RCC 7860 (cell line): ENCODE data around the gene MAGI1.
"Not testable (repeated sequence)": the region's sequence is repeated elsewhere in the genome, so short reads cannot be mapped to it uniquely, and the experiment has no call there.

Experiments used
- DNase-seq: peaks from one replicate; pipeline ENCODE4 v3.0.0-alpha.2; 2015; ENCODE audit warnings: low spot score
- FAIRE-seq: peaks from 2 replicates; lab custom pipeline; 2012; peaks lifted over from hg19 to GRCh38; lab: Jason Lieb, UNC

The MAGI1 gene

GRCh38 chr3:65914740-65915367, 123.9 kb downstream of the MAGI1 start:
- FAIRE-seq (no peak), DNase-seq (no peak)

- DNase-seq (no peak), FAIRE-seq (no peak)
These were observed 124.5 kb downstream of the MAGI1 start for GRCh38 chr3:65914032-65914739.

DNA sequence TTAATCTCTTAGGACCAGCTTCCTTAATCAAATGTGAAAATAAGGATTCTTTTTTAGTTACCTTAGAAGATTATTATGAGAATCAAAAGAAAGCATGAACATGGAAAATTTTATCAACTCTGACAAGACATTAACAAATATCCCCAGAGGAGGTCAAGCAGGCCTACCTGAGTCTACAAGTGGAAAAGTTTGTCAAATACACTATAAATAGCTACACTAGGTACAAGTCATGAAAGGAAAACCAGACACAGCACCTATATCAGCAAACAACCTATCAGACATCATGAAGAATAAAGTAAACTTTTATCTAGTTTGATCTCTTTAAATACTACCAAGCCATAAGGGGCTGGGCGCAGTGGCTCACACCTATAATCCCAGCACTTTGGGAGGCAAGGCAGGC, 126.1 kb downstream of the MAGI1 start:
- DNase-seq (no peak), FAIRE-seq (no peak)

DNA sequence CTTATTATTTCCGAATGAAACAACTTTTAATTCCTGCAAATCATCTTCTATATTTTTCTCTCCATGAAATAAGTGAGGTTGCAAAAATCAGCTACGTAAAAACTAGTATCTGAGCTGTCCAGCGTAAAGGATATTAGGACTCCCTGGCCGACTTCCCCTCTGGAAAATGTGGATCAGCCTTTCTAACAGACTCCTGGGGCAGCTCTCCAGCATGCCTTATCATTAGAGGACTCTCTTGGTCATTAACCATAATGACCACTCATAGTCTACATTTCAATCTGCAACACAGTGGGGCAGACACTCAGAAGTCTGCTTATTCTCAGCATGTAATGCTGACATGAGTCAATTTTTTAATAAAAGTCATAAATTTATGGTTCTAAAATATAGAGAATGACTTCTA, 130.1 kb downstream of the MAGI1 start:
- FAIRE-seq, result no peak
- DNase-seq, result no peak

GRCh38 chr3:65907232-65908130, 131.2 kb downstream of the MAGI1 start:
- no peak for FAIRE-seq
- no peak for DNase-seq

GRCh38 chr3:65905771-65906170, 132.9 kb downstream of the MAGI1 start:
- no peak for FAIRE-seq

GRCh38 chr3:65904016-65904415, 134.7 kb downstream of the MAGI1 start:
- FAIRE-seq (no peak), DNase-seq (no peak)

More at GRCh38 chr3:65905771-65906170, 132.9 kb downstream of the MAGI1 start:
- DNase-seq, result no peak

DNA sequence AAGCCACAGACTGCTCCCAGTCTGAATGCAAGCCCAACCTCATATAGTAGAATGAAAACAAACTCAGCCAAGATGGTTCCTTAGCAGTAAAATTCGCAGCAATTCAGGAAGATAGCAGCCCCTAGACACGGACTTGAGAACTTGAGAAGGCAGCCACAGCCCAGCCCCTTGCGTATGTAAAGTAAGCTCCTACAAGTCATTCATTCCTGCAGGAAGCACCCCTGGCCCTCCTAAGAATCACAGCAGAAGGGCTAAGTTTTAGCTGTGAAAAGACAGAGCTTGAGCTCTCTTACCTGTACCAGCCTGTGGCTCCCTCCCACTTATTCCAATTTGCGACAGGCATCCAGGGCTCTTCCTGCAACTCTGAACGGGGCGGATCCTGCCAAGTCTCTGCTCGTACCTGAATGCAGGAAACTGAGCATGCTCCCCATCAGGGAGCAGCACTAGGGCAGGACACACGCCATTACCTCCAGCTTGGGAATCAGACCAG, 136.4 kb downstream of the MAGI1 start:
- FAIRE-seq (no peak), DNase-seq (no peak)

DNA sequence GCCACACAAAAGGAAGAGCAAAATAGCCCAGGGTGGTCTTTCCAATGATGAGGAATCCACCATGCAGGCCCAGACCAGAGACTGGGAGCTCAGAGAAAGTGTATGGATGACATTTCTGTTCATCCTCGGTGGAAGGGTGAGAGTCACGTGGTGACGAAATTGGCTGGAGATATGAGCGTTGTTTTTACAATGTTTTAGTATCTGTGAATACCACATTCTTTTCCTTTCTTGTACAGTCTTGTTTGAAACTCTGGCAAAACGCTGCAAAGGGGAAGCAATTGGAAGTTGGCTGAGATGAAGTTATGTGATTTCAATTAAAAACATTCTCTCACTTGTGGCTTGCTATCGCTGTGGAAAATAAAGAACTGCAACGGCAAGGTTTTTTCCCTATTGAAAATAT, 137.5 kb downstream of the MAGI1 start:
- DNase-seq (no peak), FAIRE-seq (no peak)

DNA sequence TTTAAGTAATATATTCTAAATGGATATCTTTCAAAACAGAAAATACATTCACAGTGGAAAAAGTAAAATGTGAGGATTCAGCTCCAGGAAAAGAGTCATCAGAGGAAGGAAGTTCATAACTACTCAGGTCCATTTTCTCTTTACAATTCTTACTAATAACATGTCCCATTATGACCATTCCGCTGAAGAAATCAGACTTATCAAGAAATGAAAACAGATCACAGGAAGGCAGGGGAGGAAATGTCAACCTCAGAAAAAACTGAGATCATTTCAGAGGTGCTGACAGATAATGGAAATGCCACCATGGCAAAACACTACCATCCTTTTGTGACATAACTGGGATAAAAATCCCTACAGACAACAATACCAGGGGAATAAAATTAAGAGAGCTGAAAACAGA, 139.5 kb downstream of the MAGI1 start:
- FAIRE-seq (no peak), DNase-seq (no peak)

- FAIRE-seq, result no peak
- DNase-seq, result no peak
These were observed 141.0 kb downstream of the MAGI1 start for GRCh38 chr3:65897766-65898165.

DNA sequence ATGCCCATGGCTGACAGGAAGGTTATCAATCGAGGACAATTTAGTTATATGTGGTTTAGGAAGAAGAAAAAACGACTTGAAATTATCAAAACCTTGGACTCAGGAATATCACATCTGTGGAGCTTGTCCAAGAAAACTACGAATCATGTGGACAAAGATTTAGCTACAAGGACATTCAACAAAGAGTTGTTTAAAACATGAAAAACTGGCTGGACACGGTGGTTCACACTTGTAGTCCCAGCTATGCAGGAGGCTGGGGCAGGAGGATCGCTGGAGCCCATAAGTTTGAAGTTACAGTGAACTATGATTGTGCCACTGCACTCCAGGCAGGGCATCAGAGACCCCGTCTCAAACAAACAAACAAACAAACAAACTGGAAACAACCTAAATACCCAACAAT, 142.4 kb downstream of the MAGI1 start:
- DNase-seq (no peak), FAIRE-seq (no peak)

DNA sequence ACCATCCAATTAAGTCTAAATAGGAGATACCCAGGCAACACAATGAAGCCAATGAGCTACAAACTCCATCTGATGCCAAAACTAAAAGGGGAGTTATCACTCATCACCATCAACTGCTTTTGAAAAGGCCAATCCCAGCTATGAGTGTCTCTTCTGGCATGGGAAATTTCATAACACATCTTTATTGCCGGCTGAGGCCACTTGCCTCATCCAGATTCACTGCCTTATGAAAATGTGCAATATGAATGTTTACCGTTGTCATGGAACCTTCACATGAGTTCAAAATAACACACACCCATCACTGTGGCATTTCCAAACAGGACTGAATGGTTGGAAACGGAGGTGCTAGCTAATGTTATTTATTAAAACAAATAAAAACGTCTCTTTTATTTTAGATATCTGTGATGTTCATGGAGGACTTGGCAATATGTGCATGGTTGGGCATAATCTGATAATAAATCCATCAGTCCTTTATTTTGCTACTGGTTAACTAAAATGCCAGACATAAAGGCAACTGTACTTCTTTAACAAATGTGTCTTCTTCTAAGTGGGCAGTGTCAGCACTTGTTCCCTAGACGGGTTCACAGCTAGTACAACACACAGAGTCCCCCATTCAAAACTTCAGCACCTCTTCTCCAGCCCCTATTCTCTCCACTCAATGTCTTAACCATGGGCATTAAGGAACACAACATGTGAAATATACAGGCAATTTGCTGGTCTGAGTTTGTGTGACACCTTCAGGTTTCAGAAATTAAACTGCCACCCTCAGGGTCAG, 143.9 kb downstream of the MAGI1 start:
- DNase-seq (no peak), FAIRE-seq (no peak)

DNA sequence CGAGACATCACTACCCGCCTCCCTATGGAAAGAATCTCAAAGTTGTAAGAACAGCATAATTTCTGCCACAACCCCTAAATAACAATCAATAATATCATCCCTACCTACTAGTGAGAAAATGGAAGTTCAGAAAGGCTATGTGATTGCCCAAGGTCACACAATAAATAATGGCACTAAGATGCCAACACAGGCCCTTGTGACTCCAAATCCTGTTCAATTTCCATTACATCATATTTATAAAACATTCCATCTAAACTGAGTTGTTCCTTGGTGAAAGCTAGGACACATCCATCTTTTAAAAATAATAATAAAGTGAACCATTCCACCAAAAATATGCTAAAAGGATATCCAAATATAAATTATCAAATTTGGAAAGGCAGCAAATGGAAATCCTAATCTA, 144.6 kb downstream of the MAGI1 start:
- no peak for DNase-seq
- no peak for FAIRE-seq

DNA sequence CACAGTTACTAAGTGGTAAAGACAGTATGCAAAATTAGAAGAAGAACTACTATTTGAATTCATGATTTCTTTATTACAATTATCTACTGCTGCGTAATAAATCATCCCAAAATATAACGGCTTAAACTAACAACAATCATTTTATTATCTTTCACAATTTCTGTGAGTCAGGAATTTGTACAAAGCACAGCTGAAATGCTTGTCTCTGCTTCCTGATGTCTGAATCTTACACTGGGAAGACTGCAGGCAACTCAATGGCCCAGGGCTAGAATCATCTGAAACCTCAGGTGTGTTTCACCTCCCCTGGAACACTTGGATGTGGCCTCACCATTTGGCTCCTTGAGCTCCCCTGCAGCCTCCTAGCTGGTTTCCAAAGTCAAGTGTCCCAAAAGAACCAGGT, 145.1 kb downstream of the MAGI1 start:
- no peak for DNase-seq
- no peak for FAIRE-seq

DNA sequence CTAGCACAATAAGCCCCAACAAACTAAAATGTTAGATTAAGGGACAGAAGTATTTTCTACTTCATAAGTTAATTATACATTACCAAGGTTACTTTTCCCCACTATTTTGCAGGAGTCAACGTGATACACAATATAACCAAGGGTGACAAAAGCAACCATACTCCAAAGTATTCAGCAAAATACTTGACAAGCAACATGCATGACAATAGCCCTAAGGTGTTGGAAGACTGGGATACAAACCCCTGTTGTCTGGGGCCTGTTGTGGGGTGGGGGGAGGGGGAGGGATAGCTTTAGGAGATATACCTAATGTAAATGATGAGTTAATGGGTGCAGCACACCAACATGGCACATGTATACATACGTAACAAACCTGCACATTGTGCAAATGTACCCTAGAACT, 147.2 kb downstream of the MAGI1 start:
- DNase-seq, FAIRE-seq: not testable (repeated sequence)

GRCh38 chr3:65890328-65890727, 148.4 kb downstream of the MAGI1 start:
- FAIRE-seq, result no peak
- DNase-seq, result no peak

DNA sequence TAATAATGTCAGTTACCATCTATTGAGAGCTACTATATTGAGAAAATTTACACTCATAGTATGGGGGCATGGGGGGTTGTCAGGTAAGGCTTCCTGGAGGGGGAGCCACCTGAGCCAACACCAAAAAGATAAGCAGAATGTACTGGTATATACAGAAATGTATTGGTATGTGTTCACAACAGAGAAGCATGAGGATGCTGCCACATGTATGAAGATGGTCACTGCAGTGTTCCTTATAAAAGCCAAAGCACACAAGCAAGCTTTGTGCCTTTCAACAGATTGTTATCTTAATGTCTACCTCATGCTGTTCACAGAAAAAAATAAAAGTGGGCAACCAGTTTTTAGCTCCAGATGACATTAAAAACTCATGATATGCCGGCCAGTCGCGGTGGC, 149.0 kb downstream of the MAGI1 start:
- DNase-seq (no peak), FAIRE-seq (no peak)

DNA sequence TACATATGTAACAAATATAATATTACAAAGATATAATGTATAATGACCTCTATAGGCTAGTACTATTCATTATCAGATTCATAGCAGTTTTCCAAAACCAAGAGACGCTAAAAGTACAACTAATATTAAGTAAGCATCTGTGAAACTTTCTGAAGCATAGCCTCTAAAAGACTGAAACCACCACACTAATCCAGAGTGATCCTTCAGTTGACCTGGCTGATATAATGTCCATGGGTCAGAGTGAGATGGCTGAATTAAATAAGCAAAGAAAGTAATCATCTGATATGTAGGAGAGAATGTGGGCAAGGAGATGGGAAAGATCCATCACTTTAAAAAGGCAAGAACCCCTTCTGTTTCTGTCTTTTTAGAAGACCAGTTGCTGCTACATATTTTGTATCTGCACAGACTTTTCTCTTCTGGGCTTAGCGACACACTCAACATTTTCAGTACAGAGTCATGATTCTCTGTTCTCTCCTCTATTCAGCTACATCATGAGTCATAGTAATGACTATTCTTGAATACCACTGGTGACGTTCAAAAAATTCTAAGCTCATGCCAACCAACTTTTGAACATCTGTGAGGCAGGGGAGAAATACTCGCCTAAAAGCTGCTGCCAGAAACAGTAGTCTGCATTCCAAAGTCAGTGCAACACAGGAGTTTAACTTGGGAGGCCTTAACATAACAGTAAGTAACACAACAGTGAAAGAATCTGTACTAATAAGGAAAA, 149.6 kb downstream of the MAGI1 start:
- DNase-seq, result peak; percentile 64
- peak; percentile 76 for FAIRE-seq

DNA sequence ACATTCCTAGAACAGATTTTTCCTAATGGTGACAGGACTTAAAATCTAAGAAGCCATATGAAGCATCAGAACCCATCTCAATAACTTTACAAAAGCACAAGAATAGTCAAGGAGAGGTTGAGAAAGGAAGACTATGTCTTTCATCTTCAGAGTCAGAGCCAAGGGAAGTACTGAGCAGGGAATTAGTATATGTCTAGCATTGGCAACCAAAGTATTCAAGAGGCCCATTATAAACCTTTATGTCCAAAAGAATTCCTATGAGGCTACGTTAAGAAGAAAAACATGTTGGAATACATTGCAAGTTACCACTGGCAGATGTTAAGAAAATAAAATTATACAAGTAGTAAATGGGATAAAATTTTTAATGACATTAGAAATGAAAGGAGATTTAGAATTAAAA, 150.5 kb downstream of the MAGI1 start:
- no peak for FAIRE-seq
- DNase-seq, result no peak
